CD14-positive monocyte (primary cell): ENCODE measurements around the gene KLHL6. TPM values are rescaled to one million over a fixed set of nuclear protein-coding genes. Genes with fewer than 3 reads are reported as not detected.

Source experiments
- DNase-seq, 3 donors: peaks; one replicate each; pipeline ENCODE4 v3.0.0-alpha.2; 2011 to 2022
- H2AFZ ChIP-seq: 2 replicates; pipeline ENCODE4 v1.6.0; 2012; ENCODE audit warnings: mild to moderate bottlenecking, low read depth, low read length, inconsistent platforms; ENCODE audit not compliant: insufficient read depth, poor library complexity, severe bottlenecking
- H3K27ac ChIP-seq, 2 donors: 1 replicate in 1 of 2; 2 replicates in 1 of 2; pipeline ENCODE4 v1.5.1; 2012 to 2013; ENCODE audit warnings: low read length in 2 of 2, control low read depth in 1 of 2, inconsistent platforms in 1 of 2, low read depth in 1 of 2, mild to moderate bottlenecking in 1 of 2
- H3K27me3 ChIP-seq, 2 donors: one replicate each; pipeline versions ENCODE4 v1.6.0 to v1.6.1; 2011 to 2013; ENCODE audit warnings: low read length in 2 of 2; ENCODE audit not compliant: control insufficient read depth in 2 of 2, insufficient read depth in 2 of 2
- H3K36me3 ChIP-seq, 2 donors: replicated peaks in 1 of 2; 1 replicate in 1 of 2; 2 replicates in 1 of 2; pipeline versions ENCODE4 v1.5.1 to v1.6.1; 2012 to 2013; ENCODE audit warnings: low read length in 2 of 2, control low read depth in 1 of 2, inconsistent platforms in 1 of 2, mild to moderate bottlenecking in 1 of 2; ENCODE audit not compliant: insufficient read depth in 2 of 2, control insufficient read depth in 1 of 2
- H3K4me1 ChIP-seq, 2 donors: 1 replicate in 1 of 2; 2 replicates in 1 of 2; pipeline versions ENCODE4 v1.5.1 to v1.6.1; 2012 to 2013; ENCODE audit warnings: low read length in 2 of 2, control low read depth in 1 of 2, inconsistent platforms in 1 of 2, mild to moderate bottlenecking in 1 of 2, moderate library complexity in 1 of 2; ENCODE audit not compliant: insufficient read depth in 2 of 2, control insufficient read depth in 1 of 2
- H3K4me2 ChIP-seq: replicated peaks from 2 replicates; pipeline ENCODE3; 2012; ENCODE audit warnings: low read length, moderate library complexity, mild to moderate bottlenecking; ENCODE audit not compliant: poor library complexity, severe bottlenecking; ENCODE audit errors: extremely low read depth
- H3K4me3 ChIP-seq, 3 experiments: fragments of 200-600 bp in 1 of 3; sonication (generic) in 1 of 3; replicated peaks in 1 of 3; 1 replicate in 2 of 3; 2 replicates in 1 of 3; pipeline ENCODE4 v1.5.1; 2011 to 2013; ENCODE audit warnings: low read length in 3 of 3, mild to moderate bottlenecking in 3 of 3, control low read depth in 2 of 3, low read depth in 2 of 3, inconsistent platforms in 1 of 3, moderate library complexity in 1 of 3
- H3K79me2 ChIP-seq: 2 replicates; pipeline ENCODE4 v1.6.0; 2012; ENCODE audit warnings: mild to moderate bottlenecking, control low read depth, inconsistent platforms, low read length, moderate library complexity; ENCODE audit not compliant: insufficient read depth
- H3K9ac ChIP-seq: 2 replicates; pipeline ENCODE4 v1.6.0; 2017; ENCODE audit warnings: low read length, mild to moderate bottlenecking; ENCODE audit not compliant: insufficient read depth, poor library complexity, severe bottlenecking
- H3K9me3 ChIP-seq, 2 donors: replicated peaks in 1 of 2; 1 replicate in 1 of 2; 2 replicates in 1 of 2; pipeline versions ENCODE4 v1.5.1 to v1.6.1; 2012 to 2013; ENCODE audit warnings: low read length in 2 of 2, control low read depth in 1 of 2; ENCODE audit not compliant: control insufficient read depth in 1 of 2, insufficient read depth in 1 of 2
- H4K20me1 ChIP-seq: 2 replicates; pipeline ENCODE4 v1.6.0; 2012; ENCODE audit warnings: mild to moderate bottlenecking, low read length, control low read depth, moderate library complexity; ENCODE audit not compliant: insufficient read depth
- H3K27ac Mint-ChIP-seq, 7 donors: one replicate each; pipeline ENCODE4 v1.8.0; 2020; ENCODE audit warnings: mild to moderate bottlenecking in 7 of 7, mixed read lengths in 7 of 7, moderate library complexity in 6 of 7, inconsistent platforms in 2 of 7
- H3K27me3 Mint-ChIP-seq, 3 donors: one replicate each; pipeline ENCODE4 v1.8.0; 2021 to 2022; ENCODE audit warnings: low read depth in 3 of 3, mild to moderate bottlenecking in 3 of 3, mixed read lengths in 3 of 3, moderate library complexity in 3 of 3, inconsistent platforms in 1 of 3
- H3K36me3 Mint-ChIP-seq, 2 donors: one replicate each; pipeline ENCODE4 v1.8.0; 2020; ENCODE audit warnings: mixed read lengths in 2 of 2, inconsistent platforms in 1 of 2, mild to moderate bottlenecking in 1 of 2
- H3K4me1 Mint-ChIP-seq: one replicate; pipeline ENCODE4 v1.8.0; 2020; ENCODE audit warnings: mild to moderate bottlenecking, mixed read lengths
- H3K4me3 Mint-ChIP-seq, 2 donors: one replicate each; pipeline ENCODE4 v1.8.0; 2020; ENCODE audit warnings: mild to moderate bottlenecking in 2 of 2, mixed read lengths in 2 of 2, moderate library complexity in 1 of 2
- H3K9me3 Mint-ChIP-seq, 7 donors: one replicate each; pipeline ENCODE4 v1.8.0; 2020 to 2022; ENCODE audit warnings: mixed read lengths in 7 of 7, mild to moderate bottlenecking in 6 of 7, moderate library complexity in 6 of 7, inconsistent platforms in 2 of 7
- WGBS: methylation state at CpG from one replicate; pipeline ENCODE4 v1.1.5; 2013; ENCODE audit warnings: missing lambda C conversion rate; ENCODE audit not compliant: insufficient coverage; 5-methylcytosine and 5-hydroxymethylcytosine counted together
- intact Hi-C, 2 donors: fragments of 100-400 bp; cut with micrococcal nuclease; formaldehyde crosslinking; loops; one replicate each; pipeline versions ENCODE4 v1.15.0 to v1.15.1; 2023
- polyA plus RNA-seq, 3 donors: library from polyadenylated mRNA; depleted of rRNA in 1 of 3; unstranded in 2 of 3; stranded (reverse) in 1 of 3; fragments of 300-500 nt in 2 of 3; fragments of >200 nt in 1 of 3; fragmentation: Illumina TruSeq in 2 of 3; gene quantifications; 1 replicate in 2 of 3; 2 replicates in 1 of 3; pipeline ENCODE4 v1.2.3, GENCODE V29; 2012 to 2021
- TF ChIP-seq, protein P1 (sequence below): fragments of 200-600 bp; IDR thresholded peaks from one replicate; pipeline ENCODE4 v1.8.0; 2022; ENCODE audit warnings: antibody characterized with exemption, mild to moderate bottlenecking

KLHL6 gene
- polyA plus RNA-seq, 3 donors, result 5.7 to 15.2 (median 10.6) TPM

GRCh38 chr3:183487016-183487415, 68.5 kb downstream of the KLHL6 start:
- no peak overlapping the region for H3K27ac ChIP-seq
- H3K4me2 ChIP-seq, result no peak overlapping the region
- peaks cover 31 to 33% of the 10 kb centered on the region in 2 donors for H3K4me1 ChIP-seq
- H3K4me1 Mint-ChIP-seq, result peaks cover 34% of the 10 kb centered on the region
- peaks cover 0 to 8% (median 5%) of the 10 kb centered on the region in 7 donors for H3K9me3 Mint-ChIP-seq
- no peaks in the 10 kb centered on the region for H3K79me2 ChIP-seq
- no peak for DNase-seq
- intact Hi-C loops, result no loop called here
- no peaks in the 10 kb centered on the region for H3K9me3 ChIP-seq
- H4K20me1 ChIP-seq, result no peaks in the 10 kb centered on the region
- H3K27me3 Mint-ChIP-seq, result peaks cover 0 to 1% (median 0%) of the 10 kb centered on the region in 3 donors
- peaks cover 25 to 28% of the 10 kb centered on the region in 2 donors for H3K36me3 Mint-ChIP-seq
- H3K36me3 ChIP-seq, result peaks cover 11 to 34% of the 10 kb centered on the region in 2 donors
- TF ChIP-seq, protein P1, sequence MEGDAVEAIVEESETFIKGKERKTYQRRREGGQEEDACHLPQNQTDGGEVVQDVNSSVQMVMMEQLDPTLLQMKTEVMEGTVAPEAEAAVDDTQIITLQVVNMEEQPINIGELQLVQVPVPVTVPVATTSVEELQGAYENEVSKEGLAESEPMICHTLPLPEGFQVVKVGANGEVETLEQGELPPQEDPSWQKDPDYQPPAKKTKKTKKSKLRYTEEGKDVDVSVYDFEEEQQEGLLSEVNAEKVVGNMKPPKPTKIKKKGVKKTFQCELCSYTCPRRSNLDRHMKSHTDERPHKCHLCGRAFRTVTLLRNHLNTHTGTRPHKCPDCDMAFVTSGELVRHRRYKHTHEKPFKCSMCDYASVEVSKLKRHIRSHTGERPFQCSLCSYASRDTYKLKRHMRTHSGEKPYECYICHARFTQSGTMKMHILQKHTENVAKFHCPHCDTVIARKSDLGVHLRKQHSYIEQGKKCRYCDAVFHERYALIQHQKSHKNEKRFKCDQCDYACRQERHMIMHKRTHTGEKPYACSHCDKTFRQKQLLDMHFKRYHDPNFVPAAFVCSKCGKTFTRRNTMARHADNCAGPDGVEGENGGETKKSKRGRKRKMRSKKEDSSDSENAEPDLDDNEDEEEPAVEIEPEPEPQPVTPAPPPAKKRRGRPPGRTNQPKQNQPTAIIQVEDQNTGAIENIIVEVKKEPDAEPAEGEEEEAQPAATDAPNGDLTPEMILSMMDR, result no peak
- H3K4me3 Mint-ChIP-seq, result no peak overlapping the region
- H3K9ac ChIP-seq, result no peak overlapping the region
- H2AFZ ChIP-seq, result no peak overlapping the region
- no peak overlapping the region for H3K4me3 ChIP-seq
- 80% methylated on average over 2 of the region's 4 CpGs for WGBS
- H3K27ac Mint-ChIP-seq, result no peak overlapping the region
- no peaks in the 10 kb centered on the region for H3K27me3 ChIP-seq

- no peak overlapping the region for H3K4me3 Mint-ChIP-seq
- 93% methylated on average over 5 of the region's 6 CpGs for WGBS
Measured at GRCh38 chr3:183486472-183486871, 69.0 kb downstream of the KLHL6 start.

More at GRCh38 chr3:183486472-183486871, 69.0 kb downstream of the KLHL6 start:
- Histone ChIP-seq H3K27ac (no peak overlapping the region), H3K4me3 (no peak overlapping the region), H3K27me3 (no peaks in the 10 kb centered on the region), H3K9ac (no peak overlapping the region), H3K9me3 (no peaks in the 10 kb centered on the region), H3K36me3 (peaks cover 5 to 28% of the 10 kb centered on the region in 2 donors), H3K4me2 (no peak overlapping the region), H3K4me1 (peaks cover 31 to 33% of the 10 kb centered on the region in 2 donors), H2AFZ (no peak overlapping the region), H4K20me1 (no peaks in the 10 kb centered on the region), H3K79me2 (no peaks in the 10 kb centered on the region)
- TF ChIP-seq, protein P1, result no peak
- intact Hi-C loops, result no loop called here
- Mint-ChIP-seq H3K27me3 (peaks cover 0 to 1% (median 0%) of the 10 kb centered on the region in 3 donors), H3K36me3 (peaks cover 20 to 23% of the 10 kb centered on the region in 2 donors), H3K4me1 (peaks cover 34% of the 10 kb centered on the region), H3K9me3 (peaks cover 0 to 8% (median 5%) of the 10 kb centered on the region in 7 donors), H3K27ac (peak overlapping the region in 1 of 7 donors; percentile 6)
- DNase-seq, result no peak
